ENCODE results near the gene VAV1. TPM values are rescaled to one million over a fixed set of nuclear protein-coding genes. Genes with fewer than 3 reads are reported as not detected.

Gene VAV1
- total RNA-seq, 1 experiment from 2014 or later: not detected

DNA sequence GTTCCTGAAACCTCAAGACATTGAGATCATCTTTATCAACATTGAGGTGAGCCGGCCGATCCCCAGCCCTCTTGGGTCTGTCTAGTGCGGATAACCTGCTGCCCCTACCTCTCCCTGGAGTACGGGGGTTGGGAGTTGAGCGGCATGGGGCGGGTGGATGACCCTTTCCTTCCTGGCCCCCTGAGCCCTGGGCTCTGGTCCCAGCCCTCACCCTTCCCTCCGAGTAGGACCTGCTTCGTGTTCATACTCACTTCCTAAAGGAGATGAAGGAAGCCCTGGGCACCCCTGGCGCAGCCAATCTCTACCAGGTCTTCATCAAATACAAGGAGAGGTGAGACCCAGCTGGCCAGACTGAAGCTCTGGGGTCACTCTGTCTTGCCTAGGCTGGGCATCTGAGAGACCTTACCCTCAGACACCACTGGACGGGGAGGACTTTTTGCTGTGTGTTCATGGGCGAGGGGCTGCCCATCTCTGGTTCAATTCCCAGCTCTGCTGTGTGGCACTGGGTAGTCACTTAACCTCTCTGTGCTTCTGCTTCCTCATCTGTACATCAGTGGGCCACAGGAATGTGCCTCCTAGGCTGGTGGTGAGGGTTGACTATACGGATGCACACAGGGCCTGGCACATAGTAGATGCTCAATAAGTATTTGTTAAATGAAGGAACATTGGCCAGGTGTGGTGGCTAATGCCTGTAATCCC is 52.7 kb downstream of the VAV1 start:
- CTCF ChIA-PET: no interaction called here
- no peak for DNase-seq
- H3K4me3 Mint-ChIP-seq (ENCODE audit: unreplicated experiment): no peak overlapping the region
- TF ChIP-seq, protein P1, sequence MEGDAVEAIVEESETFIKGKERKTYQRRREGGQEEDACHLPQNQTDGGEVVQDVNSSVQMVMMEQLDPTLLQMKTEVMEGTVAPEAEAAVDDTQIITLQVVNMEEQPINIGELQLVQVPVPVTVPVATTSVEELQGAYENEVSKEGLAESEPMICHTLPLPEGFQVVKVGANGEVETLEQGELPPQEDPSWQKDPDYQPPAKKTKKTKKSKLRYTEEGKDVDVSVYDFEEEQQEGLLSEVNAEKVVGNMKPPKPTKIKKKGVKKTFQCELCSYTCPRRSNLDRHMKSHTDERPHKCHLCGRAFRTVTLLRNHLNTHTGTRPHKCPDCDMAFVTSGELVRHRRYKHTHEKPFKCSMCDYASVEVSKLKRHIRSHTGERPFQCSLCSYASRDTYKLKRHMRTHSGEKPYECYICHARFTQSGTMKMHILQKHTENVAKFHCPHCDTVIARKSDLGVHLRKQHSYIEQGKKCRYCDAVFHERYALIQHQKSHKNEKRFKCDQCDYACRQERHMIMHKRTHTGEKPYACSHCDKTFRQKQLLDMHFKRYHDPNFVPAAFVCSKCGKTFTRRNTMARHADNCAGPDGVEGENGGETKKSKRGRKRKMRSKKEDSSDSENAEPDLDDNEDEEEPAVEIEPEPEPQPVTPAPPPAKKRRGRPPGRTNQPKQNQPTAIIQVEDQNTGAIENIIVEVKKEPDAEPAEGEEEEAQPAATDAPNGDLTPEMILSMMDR (IDR thresholded peaks at IDR 0.05; ENCODE audit: insufficient read depth in 1 of 2, low read depth in 1 of 2, low read length in 1 of 2, severe bottlenecking in 1 of 2, unreplicated experiment in 1 of 2): no peak
- no peaks in the 10 kb centered on the region for H3K27me3 ChIP-seq (replicated peaks; ENCODE audit: control insufficient read depth, insufficient read depth, low read length)
- peaks cover 3% of the 10 kb centered on the region; the same call in 1 of the 2 replicates for H3K9me3 ChIP-seq
- H3K27me3 Mint-ChIP-seq (ENCODE audit: insufficient read depth, unreplicated experiment): no peaks in the 10 kb centered on the region
- POLR2A ChIA-PET: no interaction called here
- no TSS peak for BruUV-seq (replicated peaks)
- H3K4me3 ChIP-seq (ENCODE audit: low read depth, low read length): no peak overlapping the region
- H3K4me1 ChIP-seq: no peaks in the 10 kb centered on the region
- no peaks in the 10 kb centered on the region for H3K36me3 ChIP-seq (ENCODE audit: control insufficient read depth, insufficient read depth, low read length)
- intact Hi-C loops (cut with micrococcal nuclease; ENCODE audit: unreplicated experiment): no loop called here
- no peaks in the 10 kb centered on the region for H3K4me1 Mint-ChIP-seq (ENCODE audit: low read depth, unreplicated experiment)
- peaks cover 10% of the 10 kb centered on the region for H3K9me3 Mint-ChIP-seq (ENCODE audit: unreplicated experiment)
- no peaks in the 10 kb centered on the region for H3K36me3 Mint-ChIP-seq (ENCODE audit: insufficient read depth, unreplicated experiment)
- no peak overlapping the region for H3K27ac Mint-ChIP-seq (ENCODE audit: unreplicated experiment)

DNA sequence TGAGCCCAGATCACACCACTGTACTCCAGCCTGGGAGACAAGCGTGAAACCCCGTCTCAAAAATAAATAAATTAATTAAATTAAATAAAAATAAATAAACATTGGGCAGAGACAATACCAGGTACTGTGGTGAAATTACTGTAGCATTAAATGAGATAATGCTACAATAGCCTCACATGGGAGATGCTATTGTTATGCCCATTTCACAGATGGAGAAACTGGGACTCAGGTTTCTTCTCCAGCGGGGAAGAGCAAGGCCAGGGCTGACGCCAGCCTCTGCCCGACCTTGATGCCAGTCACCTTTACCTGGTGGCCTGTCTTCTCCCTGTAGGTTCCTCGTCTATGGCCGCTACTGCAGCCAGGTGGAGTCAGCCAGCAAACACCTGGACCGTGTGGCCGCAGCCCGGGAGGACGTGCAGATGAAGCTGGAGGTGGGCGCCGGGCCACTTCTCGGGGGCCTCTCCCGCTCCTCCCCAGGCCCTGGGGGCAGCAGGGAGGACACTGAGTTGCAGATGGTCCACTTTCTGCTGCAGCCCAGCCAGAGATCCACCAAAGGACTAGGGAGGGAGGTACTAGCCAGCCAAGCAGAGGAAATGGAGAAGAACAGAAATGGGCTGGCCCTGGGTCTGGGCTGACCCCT is 53.9 kb downstream of the VAV1 start:
- Histone ChIP-seq H3K4me3 (ENCODE audit: low read depth, low read length) (no peak overlapping the region), H3K27me3 (replicated peaks; ENCODE audit: control insufficient read depth, insufficient read depth, low read length) (no peaks in the 10 kb centered on the region), H3K9me3 (peaks cover 3% of the 10 kb centered on the region; the same call in 1 of the 2 replicates), H3K4me1 (no peaks in the 10 kb centered on the region), H3K36me3 (ENCODE audit: control insufficient read depth, insufficient read depth, low read length) (no peaks in the 10 kb centered on the region)
- ChIA-PET CTCF (no interaction called here), POLR2A (no interaction called here)
- no peak overlapping the region for H3K4me3 Mint-ChIP-seq (ENCODE audit: unreplicated experiment)
- H3K9me3 Mint-ChIP-seq (ENCODE audit: unreplicated experiment): peaks cover 10% of the 10 kb centered on the region
- H3K4me1 Mint-ChIP-seq (ENCODE audit: low read depth, unreplicated experiment): no peaks in the 10 kb centered on the region
- intact Hi-C loops (cut with micrococcal nuclease; ENCODE audit: unreplicated experiment): no loop called here
- H3K27ac Mint-ChIP-seq (ENCODE audit: unreplicated experiment): no peak overlapping the region
- no peaks in the 10 kb centered on the region for H3K36me3 Mint-ChIP-seq (ENCODE audit: insufficient read depth, unreplicated experiment)
- BruUV-seq (replicated peaks): no TSS peak
- TF ChIP-seq, protein P1 (IDR thresholded peaks at IDR 0.05; ENCODE audit: insufficient read depth in 1 of 2, low read depth in 1 of 2, low read length in 1 of 2, severe bottlenecking in 1 of 2, unreplicated experiment in 1 of 2): no peak
- H3K27me3 Mint-ChIP-seq (ENCODE audit: insufficient read depth, unreplicated experiment): no peaks in the 10 kb centered on the region
- DNase-seq: no peak

DNA sequence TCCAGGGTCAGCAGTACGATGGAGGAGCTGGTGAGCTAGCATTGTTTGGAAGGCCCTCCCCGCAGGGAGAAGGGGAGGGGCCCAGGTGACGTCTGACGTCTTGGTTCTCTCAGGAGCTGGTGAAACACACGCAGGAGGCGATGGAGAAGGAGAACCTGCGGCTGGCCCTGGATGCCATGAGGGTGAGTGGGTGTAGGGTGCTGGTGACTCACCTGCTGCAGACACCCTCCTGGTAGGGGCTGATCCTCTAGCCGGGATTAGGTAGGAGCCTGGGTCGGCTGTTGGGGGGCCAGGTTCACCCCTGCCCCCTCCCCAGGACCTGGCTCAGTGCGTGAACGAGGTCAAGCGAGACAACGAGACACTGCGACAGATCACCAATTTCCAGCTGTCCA is 55.8 kb downstream of the VAV1 start:
- Histone ChIP-seq H3K4me3 (ENCODE audit: low read depth, low read length) (no peak overlapping the region), H3K36me3 (ENCODE audit: control insufficient read depth, insufficient read depth, low read length) (no peaks in the 10 kb centered on the region), H3K9me3 (peaks cover 3% of the 10 kb centered on the region; the same call in 1 of the 2 replicates), H3K27me3 (replicated peaks; ENCODE audit: control insufficient read depth, insufficient read depth, low read length) (no peaks in the 10 kb centered on the region), H3K4me1 (no peaks in the 10 kb centered on the region)
- TF ChIP-seq, protein P1 (IDR thresholded peaks at IDR 0.05; ENCODE audit: insufficient read depth in 1 of 2, low read depth in 1 of 2, low read length in 1 of 2, severe bottlenecking in 1 of 2, unreplicated experiment in 1 of 2): no peak
- Mint-ChIP-seq H3K36me3 (ENCODE audit: insufficient read depth, unreplicated experiment) (no peaks in the 10 kb centered on the region), H3K9me3 (ENCODE audit: unreplicated experiment) (peaks cover 10% of the 10 kb centered on the region), H3K27me3 (ENCODE audit: insufficient read depth, unreplicated experiment) (peaks cover 6% of the 10 kb centered on the region), H3K27ac (ENCODE audit: unreplicated experiment) (no peak overlapping the region), H3K4me1 (ENCODE audit: low read depth, unreplicated experiment) (no peaks in the 10 kb centered on the region), H3K4me3 (ENCODE audit: unreplicated experiment) (no peak overlapping the region)
- DNase-seq: no peak
- BruUV-seq (replicated peaks): no TSS peak
- CTCF ChIA-PET: interaction anchor here (0.7 kb wide), 1 partner anchor 16 kb away, joined by 3 read pairs; no protein-coding TSS in a partner anchor
- POLR2A ChIA-PET: no interaction called here
- intact Hi-C loops (cut with micrococcal nuclease; ENCODE audit: unreplicated experiment): no loop called here

Data from Caco-2 (cell line).